Activated CD4-positive, alpha-beta T cell treated with anti-CD3 and anti-CD28 coated beads, Interleukin-2, amount 10 ng/mL, durations not matched to agents 7 days and 5 days (primary cell): ENCODE measurements around the gene ING4. TPM values are rescaled to one million over a fixed set of nuclear protein-coding genes. Genes with fewer than 3 reads are reported as not detected.

Experiments used
- CTCF ChIA-PET: fragments of 350-600 bp; sonication (Branson Sonifier 250); formaldehyde crosslinking; loops from one replicate; lab custom pipeline; 2021; ENCODE audit warnings: antibody characterized with exemption; lab: Charles Lee
- POLR2A ChIA-PET: fragments of 350-600 bp; sonication (Branson Sonifier 250); formaldehyde crosslinking; loops from one replicate; lab custom pipeline; 2021; ENCODE audit warnings: antibody characterized with exemption; lab: Charles Lee
- DNase-seq: peaks from one replicate; pipeline ENCODE4 v3.0.0-alpha.2; 2020
- H3K27ac Mint-ChIP-seq: one replicate; pipeline ENCODE4 v1.8.0; 2021; ENCODE audit warnings: mild to moderate bottlenecking, moderate library complexity, mixed read lengths
- H3K27me3 Mint-ChIP-seq: one replicate; pipeline ENCODE4 v1.8.0; 2021; ENCODE audit warnings: mixed read lengths
- H3K36me3 Mint-ChIP-seq: one replicate; pipeline ENCODE4 v1.8.0; 2021; ENCODE audit warnings: low read depth, mixed read lengths
- H3K4me1 Mint-ChIP-seq: one replicate; pipeline ENCODE4 v1.8.0; 2021; ENCODE audit warnings: mixed read lengths
- H3K4me3 Mint-ChIP-seq: one replicate; pipeline ENCODE4 v1.8.0; 2021; ENCODE audit warnings: mild to moderate bottlenecking, moderate library complexity, mixed read lengths
- H3K9me3 Mint-ChIP-seq: one replicate; pipeline ENCODE4 v1.8.0; 2021; ENCODE audit warnings: mixed read lengths
- total RNA-seq, 2 experiments: library from RNA; stranded (reverse); gene quantifications; one replicate each; pipeline ENCODE4 v1.2.3, GENCODE V29; 2021

ING4 gene
- total RNA-seq, 2 experiments from 2014 or later, result 33.7 to 40.2 TPM

DNA sequence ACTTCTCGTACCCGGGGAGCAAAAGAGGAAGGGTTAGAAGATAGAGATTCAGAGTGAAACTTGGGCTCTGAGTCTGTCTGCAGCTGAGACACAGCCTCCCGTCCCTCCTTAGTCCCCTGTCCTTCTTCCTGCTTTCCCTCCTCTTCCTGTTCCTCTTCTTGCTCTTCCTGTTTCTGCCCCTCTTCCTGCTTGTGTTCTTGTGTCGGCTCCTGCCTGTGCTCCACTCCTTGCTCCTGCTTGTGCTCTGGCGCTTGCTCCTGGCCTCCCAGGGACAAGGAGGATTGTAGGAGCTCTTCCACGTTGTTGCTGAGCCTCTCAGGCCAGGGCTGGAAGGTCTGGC lies 18.7 kb downstream of the ING4 start:
- peaks cover 12% of the 10 kb centered on the region for H3K4me1 Mint-ChIP-seq
- peaks cover 18% of the 10 kb centered on the region for H3K9me3 Mint-ChIP-seq
- POLR2A ChIA-PET, result no interaction called here
- DNase-seq, result no peak
- H3K27ac Mint-ChIP-seq, result no peak overlapping the region
- CTCF ChIA-PET, result interaction anchor here (0.9 to 3.1 kb wide), 3 partner anchors 12 to 134 kb away, joined by 3 to 13 read pairs (median 3); no protein-coding TSS in a partner anchor
- H3K27me3 Mint-ChIP-seq, result peaks cover 15% of the 10 kb centered on the region
- peaks cover 31% of the 10 kb centered on the region for H3K36me3 Mint-ChIP-seq
- no peak overlapping the region for H3K4me3 Mint-ChIP-seq

DNA sequence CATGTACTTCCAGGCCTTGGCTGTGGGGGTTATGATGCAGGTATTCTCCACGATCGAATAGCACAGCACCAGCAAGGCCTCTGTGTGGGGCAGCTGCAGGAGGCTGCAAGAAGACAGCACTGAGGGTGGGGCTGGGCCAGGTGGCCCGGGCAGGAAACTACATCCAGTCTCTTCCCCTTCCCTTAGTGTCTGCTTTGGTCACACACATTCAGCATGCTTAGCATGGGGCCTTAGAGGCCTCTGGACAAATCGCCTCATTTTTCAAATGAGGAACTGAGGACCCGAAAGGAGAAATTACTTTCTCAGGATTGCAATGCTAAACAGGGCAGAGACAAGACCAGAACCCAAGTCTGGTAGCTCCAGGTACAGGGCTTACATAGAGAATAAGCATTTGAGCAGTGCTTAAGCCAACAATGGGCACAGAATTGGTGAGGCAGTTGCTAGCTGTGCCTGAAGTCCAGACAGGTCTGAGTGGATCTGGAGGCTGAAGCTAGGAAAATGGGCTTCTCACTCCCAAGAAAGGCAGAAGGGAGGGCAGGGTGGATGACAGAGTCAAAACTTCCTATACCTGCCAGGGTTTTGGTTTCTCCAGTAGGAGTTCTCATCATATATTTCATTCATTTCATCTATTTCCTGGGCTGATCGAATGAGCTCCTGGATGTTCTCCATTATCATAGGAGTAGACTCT lies 19.2 kb downstream of the ING4 start:
- no peak overlapping the region for H3K27ac Mint-ChIP-seq
- peaks cover 15% of the 10 kb centered on the region for H3K27me3 Mint-ChIP-seq
- ChIA-PET POLR2A (no interaction called here), CTCF (interaction anchor here (0.9 to 3.1 kb wide), 3 partner anchors 11 to 134 kb away, joined by 3 to 13 read pairs (median 3); no protein-coding TSS in a partner anchor)
- H3K36me3 Mint-ChIP-seq, result peaks cover 31% of the 10 kb centered on the region
- H3K4me3 Mint-ChIP-seq, result no peak overlapping the region
- peaks cover 12% of the 10 kb centered on the region for H3K4me1 Mint-ChIP-seq
- peaks cover 18% of the 10 kb centered on the region for H3K9me3 Mint-ChIP-seq
- no peak for DNase-seq

DNA sequence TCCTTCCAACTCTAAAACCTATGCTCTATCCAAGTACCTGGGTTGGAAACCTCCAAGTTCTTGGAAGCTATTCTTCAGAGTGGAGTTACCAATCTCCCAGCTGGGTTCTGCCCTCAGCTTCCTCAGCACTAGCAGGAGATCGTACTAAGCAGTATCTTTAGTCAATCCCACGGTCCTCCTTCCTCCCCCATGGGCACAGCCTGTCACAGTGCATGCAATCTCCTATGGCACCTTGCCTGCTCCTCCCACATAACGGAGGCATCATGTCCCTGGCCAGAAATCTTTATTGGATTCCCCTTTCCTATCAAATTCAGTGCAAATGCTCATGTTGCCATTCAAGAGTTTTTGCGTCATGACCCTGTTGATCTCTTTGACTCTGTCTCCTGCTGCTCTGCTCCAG lies 21.8 kb downstream of the ING4 start:
- no peak overlapping the region for H3K4me3 Mint-ChIP-seq
- ChIA-PET POLR2A (no interaction called here), CTCF (interaction anchor here (0.8 kb wide), 1 partner anchor 10 kb away, joined by 3 read pairs; no protein-coding TSS in a partner anchor)
- H3K4me1 Mint-ChIP-seq, result peaks cover 7% of the 10 kb centered on the region
- no peak overlapping the region for H3K27ac Mint-ChIP-seq
- DNase-seq, result no peak
- H3K9me3 Mint-ChIP-seq, result peaks cover 18% of the 10 kb centered on the region
- H3K36me3 Mint-ChIP-seq, result peaks cover 15% of the 10 kb centered on the region
- peaks cover 15% of the 10 kb centered on the region for H3K27me3 Mint-ChIP-seq

DNA sequence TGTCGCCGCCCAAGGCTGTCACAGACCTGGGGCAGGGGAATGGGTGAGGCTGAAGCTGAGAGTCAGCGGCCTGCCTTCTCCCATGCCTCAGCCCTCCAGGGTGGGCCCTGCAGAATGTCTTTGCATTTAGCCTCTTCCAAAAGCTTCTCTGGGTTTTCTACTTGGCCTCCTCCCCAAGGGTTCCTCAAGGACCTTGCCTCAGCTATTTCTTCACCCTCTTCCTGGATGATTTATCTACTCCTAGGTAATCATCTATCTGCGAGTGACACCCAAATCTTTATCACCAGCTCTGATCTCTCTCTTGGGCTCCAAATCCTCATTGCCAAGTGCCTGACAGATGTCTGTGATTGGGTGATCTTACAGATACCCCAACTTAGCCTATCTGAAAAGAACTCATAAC lies 22.4 kb downstream of the ING4 start:
- H3K36me3 Mint-ChIP-seq, result peaks cover 14% of the 10 kb centered on the region
- peaks cover 15% of the 10 kb centered on the region for H3K27me3 Mint-ChIP-seq
- peaks cover 18% of the 10 kb centered on the region for H3K9me3 Mint-ChIP-seq
- H3K27ac Mint-ChIP-seq, result no peak overlapping the region
- ChIA-PET POLR2A (no interaction called here), CTCF (interaction anchor here (0.6 to 1.7 kb wide), 3 partner anchors 12 to 115 kb away, joined by 3 read pairs; no protein-coding TSS in a partner anchor)
- H3K4me1 Mint-ChIP-seq, result peaks cover 13% of the 10 kb centered on the region
- H3K4me3 Mint-ChIP-seq, result no peak overlapping the region
- DNase-seq, result no peak

DNA sequence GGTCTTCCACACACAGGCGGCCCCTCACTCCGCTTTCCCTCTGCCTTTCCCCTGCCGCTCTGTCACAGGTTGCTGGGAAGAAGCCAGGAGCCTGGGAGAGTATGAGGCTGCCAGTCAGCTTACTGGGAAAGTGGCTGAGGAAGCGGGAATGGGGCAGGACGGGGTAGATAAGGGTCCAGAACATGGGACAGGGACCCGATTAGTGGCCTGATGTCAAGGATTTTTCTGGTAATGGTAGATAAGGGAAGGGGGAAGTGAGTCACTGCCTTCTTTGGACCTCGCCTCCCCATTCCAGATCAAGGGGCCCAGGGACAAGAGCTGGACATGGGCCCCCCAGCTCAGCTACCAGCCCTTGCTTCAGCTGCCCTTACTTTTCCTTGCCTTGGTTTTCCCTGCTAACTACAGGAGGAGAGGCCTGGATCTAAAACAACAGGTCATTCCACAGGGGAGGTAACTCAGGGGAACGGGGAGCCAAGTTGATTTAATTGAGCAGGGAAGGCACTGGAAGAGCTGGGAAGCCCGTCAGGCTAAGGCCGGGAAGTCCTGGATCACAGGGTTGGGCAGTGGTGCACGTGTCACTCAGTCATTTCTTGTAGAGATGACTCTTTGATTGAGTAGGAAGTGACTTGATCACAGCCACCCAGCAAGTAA lies 23.6 kb downstream of the ING4 start:
- peaks cover 8% of the 10 kb centered on the region for H3K36me3 Mint-ChIP-seq
- peaks cover 15% of the 10 kb centered on the region for H3K27me3 Mint-ChIP-seq
- ChIA-PET CTCF (interaction anchor here (0.8 to 1.7 kb wide), 3 partner anchors 15 to 26 kb away, joined by 3 to 5 read pairs (median 3); no protein-coding TSS in a partner anchor), POLR2A (no interaction called here)
- no peak overlapping the region for H3K4me3 Mint-ChIP-seq
- peaks cover 12% of the 10 kb centered on the region for H3K9me3 Mint-ChIP-seq
- no peak overlapping the region for H3K27ac Mint-ChIP-seq
- peaks cover 22% of the 10 kb centered on the region for H3K4me1 Mint-ChIP-seq
- no peak for DNase-seq

DNA sequence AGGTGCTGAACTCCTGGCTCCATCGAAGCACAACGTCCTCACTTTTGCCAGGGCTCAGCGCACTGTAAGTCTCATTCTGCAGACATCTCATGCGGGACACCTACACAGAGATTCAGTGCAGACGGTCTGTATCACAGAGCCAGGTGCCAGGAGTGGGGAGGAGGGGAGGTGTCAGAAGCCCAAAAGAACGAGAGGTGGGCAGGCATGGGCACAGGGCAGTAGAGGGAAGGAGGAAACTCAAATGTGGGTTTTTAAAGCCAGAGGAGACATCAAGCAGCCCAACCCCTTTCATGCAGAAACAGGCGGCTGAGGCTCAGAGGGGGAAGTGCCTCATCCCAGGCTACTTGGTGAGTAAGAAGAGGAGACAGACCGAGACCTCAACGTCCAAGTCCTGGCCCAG lies 24.6 kb downstream of the ING4 start:
- H3K4me1 Mint-ChIP-seq, result peaks cover 25% of the 10 kb centered on the region
- ChIA-PET CTCF (no interaction called here), POLR2A (no interaction called here)
- H3K27me3 Mint-ChIP-seq, result peaks cover 15% of the 10 kb centered on the region
- no peak overlapping the region for H3K4me3 Mint-ChIP-seq
- peak overlapping the region; percentile 1 for H3K27ac Mint-ChIP-seq
- DNase-seq, result no peak
- H3K9me3 Mint-ChIP-seq, result peaks cover 3% of the 10 kb centered on the region
- peaks cover 3% of the 10 kb centered on the region for H3K36me3 Mint-ChIP-seq

DNA sequence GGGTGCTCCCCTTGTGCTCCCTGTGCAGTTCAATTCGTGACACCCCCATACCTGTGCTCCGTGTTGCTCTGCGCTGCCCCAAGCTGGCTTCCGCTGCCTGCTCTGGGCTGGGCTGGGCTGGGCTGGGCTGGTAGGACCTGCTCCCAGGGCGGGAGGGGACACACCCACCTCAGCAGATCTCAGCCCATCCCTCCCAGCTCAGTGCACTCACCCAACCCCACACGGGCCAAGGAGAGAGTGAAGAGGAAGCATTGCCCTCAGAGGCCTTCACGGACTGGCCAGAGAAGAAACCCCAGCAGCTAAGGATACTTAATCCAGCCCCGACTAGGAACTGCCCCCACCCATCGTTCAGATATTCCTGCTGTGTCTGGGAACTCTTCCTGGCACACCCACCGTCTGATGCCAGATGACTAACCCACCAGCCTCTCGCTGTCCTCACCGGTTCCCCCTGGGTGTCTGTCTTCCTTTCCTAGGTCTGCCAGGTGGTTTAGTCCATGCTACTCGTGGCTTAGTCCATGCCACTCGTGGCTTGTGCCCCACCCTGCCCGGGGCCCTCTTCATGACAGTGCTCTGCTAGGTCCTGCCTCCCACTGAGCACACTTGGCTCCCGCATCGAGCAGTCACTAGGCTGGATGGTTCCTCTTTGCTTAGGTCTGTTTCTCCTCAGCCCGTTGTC lies 26.9 kb downstream of the ING4 start, which contains the start of gene LPAR5:
LPAR5 (minus strand) TSS at position 104 of the 676 bp plus-strand sequence. CDS start 14,711 bp downstream, outside the sequence.
- Mint-ChIP-seq H3K27me3 (peaks cover 3% of the 10 kb centered on the region), H3K9me3 (no peaks in the 10 kb centered on the region), H3K36me3 (peaks cover 2% of the 10 kb centered on the region), H3K4me1 (peaks cover 48% of the 10 kb centered on the region), H3K4me3 (peak within 1 kb of the TSS; percentile 69), H3K27ac (peak within 1 kb of the TSS; percentile 85)
- no peak for DNase-seq
- ChIA-PET POLR2A (no interaction called here), CTCF (interaction anchor here (0.5 to 1.3 kb wide), 8 partner anchors 11 to 223 kb away, joined by 3 to 6 read pairs (median 3); partner anchors contain the start of genes ACRBP and ZNF384)

DNA sequence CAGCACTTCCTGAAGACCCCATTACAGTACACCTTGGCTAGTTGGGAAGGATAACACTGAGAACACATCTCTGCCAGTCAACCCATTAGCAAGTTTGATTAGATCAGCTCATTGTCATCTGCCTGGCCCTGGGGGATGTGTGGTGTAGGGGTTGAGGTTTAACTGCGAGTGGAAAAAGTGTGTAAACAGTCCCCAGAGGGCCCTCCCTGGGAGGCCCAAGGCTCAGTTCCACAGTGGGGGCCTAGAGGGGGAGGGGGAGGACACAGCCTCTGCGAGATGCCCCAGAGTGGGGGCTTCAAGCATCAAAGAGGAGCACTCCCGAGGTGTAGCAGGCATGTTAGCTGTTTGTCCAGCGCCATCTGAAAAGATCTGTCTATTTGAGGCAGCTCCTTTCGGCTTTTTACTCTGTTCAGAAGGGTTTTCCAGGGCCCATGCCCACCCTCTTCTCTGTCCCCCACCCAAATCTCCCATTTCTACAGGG lies 27.5 kb downstream of the ING4 start:
- Mint-ChIP-seq H3K9me3 (no peaks in the 10 kb centered on the region), H3K4me1 (peaks cover 53% of the 10 kb centered on the region), H3K4me3 (peak overlapping the region; percentile 69), H3K27ac (peak overlapping the region; percentile 85), H3K27me3 (no peaks in the 10 kb centered on the region), H3K36me3 (peaks cover 2% of the 10 kb centered on the region)
- CTCF ChIA-PET, result interaction anchor here (0.5 to 1.3 kb wide), 7 partner anchors 12 to 75 kb away, joined by 3 to 5 read pairs (median 3); partner anchors contain the start of genes ACRBP and ZNF384
- DNase-seq, result peak; percentile 47
- POLR2A ChIA-PET, result no interaction called here

DNA sequence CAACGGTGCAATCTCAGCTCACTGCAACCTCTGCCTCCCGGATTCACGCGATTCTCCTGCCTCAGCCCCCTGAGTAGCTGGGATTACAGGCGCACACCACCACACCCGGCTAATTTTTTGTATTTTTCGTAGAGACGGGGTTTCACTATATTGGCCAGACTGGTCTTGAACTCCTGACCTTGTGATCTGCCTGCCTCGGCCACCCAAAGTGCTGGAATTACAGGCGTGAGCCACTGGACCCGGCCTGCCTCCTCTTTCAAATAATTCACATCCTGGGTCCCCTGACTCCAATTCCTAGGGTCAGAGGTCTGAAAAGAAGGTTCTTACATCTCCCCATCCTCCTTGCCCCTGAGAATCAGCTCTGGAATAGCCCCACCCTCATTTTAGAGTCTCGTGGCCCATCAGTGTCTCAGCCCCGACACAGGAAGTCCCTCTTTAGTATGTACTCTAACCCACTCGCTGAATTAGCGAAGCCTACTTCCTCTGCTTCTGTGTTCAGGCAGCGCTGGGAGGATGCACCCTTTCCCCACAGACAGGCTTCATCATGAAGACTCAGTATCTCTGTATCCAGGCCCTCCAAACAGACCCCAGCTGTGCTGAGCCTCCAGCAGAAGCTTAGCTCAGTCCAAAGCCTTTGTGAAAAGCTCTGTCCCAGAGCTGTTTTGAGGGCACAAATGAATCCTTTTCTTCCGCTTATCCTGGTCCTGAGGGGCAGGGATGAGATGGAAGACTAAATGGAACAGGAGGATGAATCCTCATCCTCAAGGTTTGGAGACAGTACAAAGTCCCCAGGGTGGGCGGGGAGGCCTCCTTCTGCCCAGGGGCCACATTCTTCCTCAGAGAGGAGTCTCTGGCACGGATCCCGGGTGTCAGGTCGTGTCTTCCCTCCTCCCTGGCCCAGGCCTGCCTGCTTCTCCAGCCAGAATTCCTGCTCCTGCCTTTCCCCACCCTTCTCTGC lies 30.6 kb downstream of the ING4 start:
- no peaks in the 10 kb centered on the region for H3K27me3 Mint-ChIP-seq
- CTCF ChIA-PET, result interaction anchor here (0.5 to 2.4 kb wide), 7 partner anchors 7 to 151 kb away, joined by 3 to 16 read pairs (median 4); partner anchors contain the start of gene COPS7A
- peak overlapping the region; percentile 70 for H3K4me3 Mint-ChIP-seq
- no peaks in the 10 kb centered on the region for H3K9me3 Mint-ChIP-seq
- H3K36me3 Mint-ChIP-seq, result peaks cover 2% of the 10 kb centered on the region
- peaks cover 66% of the 10 kb centered on the region for H3K4me1 Mint-ChIP-seq
- peak overlapping the region; percentile 95 for H3K27ac Mint-ChIP-seq
- DNase-seq, result peak; percentile 75
- POLR2A ChIA-PET, result interaction anchor here (1.2 kb wide), 1 partner anchor 19 kb away, joined by 4 read pairs; no protein-coding TSS in a partner anchor

DNA sequence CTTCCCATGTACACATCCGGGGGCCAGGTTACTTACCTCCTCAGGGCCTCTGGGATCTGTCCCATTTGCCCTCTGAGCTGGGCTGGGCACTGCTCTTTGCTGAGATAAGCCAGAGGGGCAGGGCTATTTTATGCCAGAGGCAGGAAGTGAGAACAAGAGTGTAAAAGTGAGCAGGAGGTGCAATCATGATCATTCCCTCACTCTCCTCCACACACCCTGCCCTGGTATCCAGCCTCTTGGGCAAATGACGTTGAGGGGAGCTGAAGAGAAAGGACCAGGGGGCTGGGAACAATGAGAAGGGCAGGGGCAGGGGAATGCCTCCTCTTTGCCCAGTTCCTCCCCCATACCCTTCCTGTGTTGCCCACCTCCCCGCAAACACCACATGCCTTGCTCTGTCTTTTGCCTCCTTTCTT lies 31.4 kb downstream of the ING4 start:
- POLR2A ChIA-PET, result interaction anchor here (1.2 kb wide), 1 partner anchor 19 kb away, joined by 4 read pairs; no protein-coding TSS in a partner anchor
- peak; percentile 28 for DNase-seq
- CTCF ChIA-PET, result interaction anchor here (0.7 to 2.4 kb wide), 5 partner anchors 10 to 93 kb away, joined by 3 to 16 read pairs (median 4); partner anchors contain the start of gene COPS7A
- Mint-ChIP-seq H3K4me1 (peaks cover 73% of the 10 kb centered on the region), H3K27ac (peak overlapping the region; percentile 95), H3K9me3 (no peaks in the 10 kb centered on the region), H3K4me3 (peak overlapping the region; percentile 70), H3K36me3 (peaks cover 2% of the 10 kb centered on the region), H3K27me3 (no peaks in the 10 kb centered on the region)

DNA sequence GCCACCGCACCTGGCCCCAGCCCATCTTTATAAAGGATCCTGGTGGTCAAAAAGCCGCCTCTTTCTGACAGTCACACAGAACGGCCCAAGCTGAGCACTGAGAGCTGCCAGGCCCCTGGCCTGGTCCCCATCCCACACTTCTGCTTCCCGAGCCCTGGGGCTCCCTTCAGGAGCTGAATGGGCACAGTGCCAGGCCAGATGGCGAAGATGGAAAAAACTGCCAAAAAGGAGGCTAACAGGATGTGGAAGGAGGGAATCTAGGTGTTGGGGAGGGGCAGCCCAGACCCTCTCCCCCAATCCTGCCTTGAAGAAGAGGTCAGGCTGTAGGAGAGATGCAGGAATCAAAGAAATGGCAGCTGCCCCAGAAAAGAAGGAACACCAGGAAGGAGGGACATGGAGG lies 32.2 kb downstream of the ING4 start:
- no peaks in the 10 kb centered on the region for H3K27me3 Mint-ChIP-seq
- H3K4me3 Mint-ChIP-seq, result peak overlapping the region; percentile 70
- no peaks in the 10 kb centered on the region for H3K9me3 Mint-ChIP-seq
- peaks cover 68% of the 10 kb centered on the region for H3K4me1 Mint-ChIP-seq
- CTCF ChIA-PET, result interaction anchor here (1.5 to 2.4 kb wide), 4 partner anchors 9 to 59 kb away, joined by 3 to 16 read pairs (median 6); partner anchors contain the start of gene ZNF384
- POLR2A ChIA-PET, result no interaction called here
- H3K27ac Mint-ChIP-seq, result peak overlapping the region; percentile 95
- DNase-seq, result no peak
- peaks cover 2% of the 10 kb centered on the region for H3K36me3 Mint-ChIP-seq
